ENCODE data around the gene TCTN3. TPM values are rescaled to one million over a fixed set of nuclear protein-coding genes. Genes with fewer than 3 reads are reported as not detected.

TCTN3 gene
- total RNA-seq, 1 donor from 2014 or later, result 54.3 TPM

DNA sequence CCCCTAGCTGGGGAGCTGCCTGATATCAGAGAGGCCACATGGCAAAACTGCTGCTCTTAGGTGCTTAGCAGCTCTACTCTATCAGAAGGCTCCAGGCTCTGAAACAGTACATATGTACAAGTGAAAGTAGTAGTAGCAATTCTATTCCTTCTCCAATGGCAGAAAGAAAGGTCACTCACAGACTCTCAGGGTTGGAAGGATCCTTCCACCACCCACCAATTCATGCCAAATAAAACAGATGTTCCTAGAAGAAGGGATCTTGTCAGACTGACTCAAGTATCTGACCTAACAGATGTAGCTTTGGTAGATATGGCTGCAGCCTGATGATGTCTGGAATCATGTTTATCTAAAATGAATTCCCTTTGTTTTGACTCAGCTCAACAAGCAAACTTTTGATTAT, 29.2 kb downstream of the TCTN3 start:
- Mint-ChIP-seq H3K9me3 (ENCODE audit: unreplicated experiment) (no peaks in the 10 kb centered on the region), H3K27me3 (ENCODE audit: unreplicated experiment) (peaks cover 4% of the 10 kb centered on the region), H3K4me3 (ENCODE audit: unreplicated experiment) (no peak overlapping the region), H3K4me1 (ENCODE audit: unreplicated experiment) (peaks cover 4% of the 10 kb centered on the region), H3K36me3 (ENCODE audit: low read depth, unreplicated experiment) (peaks cover 6% of the 10 kb centered on the region), H3K27ac (ENCODE audit: unreplicated experiment) (no peak overlapping the region)
- DNase-seq (ENCODE audit: low spot score), result no peak
- TF ChIP-seq, protein P1, sequence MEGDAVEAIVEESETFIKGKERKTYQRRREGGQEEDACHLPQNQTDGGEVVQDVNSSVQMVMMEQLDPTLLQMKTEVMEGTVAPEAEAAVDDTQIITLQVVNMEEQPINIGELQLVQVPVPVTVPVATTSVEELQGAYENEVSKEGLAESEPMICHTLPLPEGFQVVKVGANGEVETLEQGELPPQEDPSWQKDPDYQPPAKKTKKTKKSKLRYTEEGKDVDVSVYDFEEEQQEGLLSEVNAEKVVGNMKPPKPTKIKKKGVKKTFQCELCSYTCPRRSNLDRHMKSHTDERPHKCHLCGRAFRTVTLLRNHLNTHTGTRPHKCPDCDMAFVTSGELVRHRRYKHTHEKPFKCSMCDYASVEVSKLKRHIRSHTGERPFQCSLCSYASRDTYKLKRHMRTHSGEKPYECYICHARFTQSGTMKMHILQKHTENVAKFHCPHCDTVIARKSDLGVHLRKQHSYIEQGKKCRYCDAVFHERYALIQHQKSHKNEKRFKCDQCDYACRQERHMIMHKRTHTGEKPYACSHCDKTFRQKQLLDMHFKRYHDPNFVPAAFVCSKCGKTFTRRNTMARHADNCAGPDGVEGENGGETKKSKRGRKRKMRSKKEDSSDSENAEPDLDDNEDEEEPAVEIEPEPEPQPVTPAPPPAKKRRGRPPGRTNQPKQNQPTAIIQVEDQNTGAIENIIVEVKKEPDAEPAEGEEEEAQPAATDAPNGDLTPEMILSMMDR (IDR thresholded peaks at IDR 0.05; ENCODE audit: unreplicated experiment), result no peak

DNA sequence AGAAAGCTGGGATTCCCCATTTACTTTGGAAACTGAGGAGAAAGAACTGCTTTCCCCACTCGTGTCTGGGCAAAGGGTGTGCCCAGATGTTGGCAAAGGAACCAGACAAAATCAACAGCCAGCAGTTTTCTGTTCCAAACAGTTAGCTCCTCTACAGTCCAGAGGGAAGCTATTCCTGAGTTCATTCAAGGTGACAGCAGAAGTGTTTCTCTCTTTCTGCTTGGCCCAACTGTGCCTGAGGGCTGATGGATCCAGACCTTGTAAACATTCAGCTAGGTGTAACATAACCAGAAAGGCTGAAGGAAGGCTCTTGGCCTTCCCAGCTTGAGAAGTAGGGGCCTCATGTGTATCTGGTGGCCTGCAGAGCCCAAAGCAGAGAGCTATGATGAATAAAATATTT, 30.2 kb downstream of the TCTN3 start:
- no peak overlapping the region for H3K4me3 Mint-ChIP-seq (ENCODE audit: unreplicated experiment)
- H3K9me3 Mint-ChIP-seq (ENCODE audit: unreplicated experiment), result no peaks in the 10 kb centered on the region
- TF ChIP-seq, protein P1 (IDR thresholded peaks at IDR 0.05; ENCODE audit: unreplicated experiment), result no peak
- no peak overlapping the region for H3K27ac Mint-ChIP-seq (ENCODE audit: unreplicated experiment)
- DNase-seq (ENCODE audit: low spot score), result no peak
- H3K36me3 Mint-ChIP-seq (ENCODE audit: low read depth, unreplicated experiment), result peaks cover under 1% of the 10 kb centered on the region
- peaks cover 4% of the 10 kb centered on the region for H3K4me1 Mint-ChIP-seq (ENCODE audit: unreplicated experiment)
- H3K27me3 Mint-ChIP-seq (ENCODE audit: unreplicated experiment), result peaks cover 2% of the 10 kb centered on the region

DNA sequence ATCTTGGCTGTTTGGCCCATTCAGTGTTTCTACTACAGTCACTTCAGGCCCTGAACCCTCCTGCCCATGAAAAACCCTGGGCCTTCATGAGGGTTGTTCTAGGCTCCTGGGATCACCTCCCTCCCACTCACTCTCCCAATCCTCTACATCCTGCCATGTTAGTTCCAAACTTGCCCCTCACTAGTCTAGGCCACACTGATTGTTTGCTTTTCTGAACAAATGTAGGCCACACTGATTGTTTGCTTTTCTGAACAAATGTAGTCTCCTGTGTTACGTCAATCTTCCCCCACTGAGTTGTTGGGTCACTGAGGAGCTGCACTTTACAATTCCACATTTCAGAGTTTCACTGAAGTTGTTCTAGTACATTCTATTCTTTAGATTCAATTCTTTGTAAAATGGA, 31.9 kb downstream of the TCTN3 start:
- Mint-ChIP-seq H3K9me3 (ENCODE audit: unreplicated experiment) (no peaks in the 10 kb centered on the region), H3K4me1 (ENCODE audit: unreplicated experiment) (peaks cover 4% of the 10 kb centered on the region), H3K27ac (ENCODE audit: unreplicated experiment) (peak overlapping the region; percentile 14), H3K27me3 (ENCODE audit: unreplicated experiment) (peaks cover 2% of the 10 kb centered on the region), H3K36me3 (ENCODE audit: low read depth, unreplicated experiment) (no peaks in the 10 kb centered on the region), H3K4me3 (ENCODE audit: unreplicated experiment) (no peak overlapping the region)
- TF ChIP-seq, protein P1 (IDR thresholded peaks at IDR 0.05; ENCODE audit: unreplicated experiment), result no peak
- no peak for DNase-seq (ENCODE audit: low spot score)

- Mint-ChIP-seq H3K4me3 (ENCODE audit: unreplicated experiment) (no peak overlapping the region), H3K9me3 (ENCODE audit: unreplicated experiment) (no peaks in the 10 kb centered on the region), H3K27ac (ENCODE audit: unreplicated experiment) (no peak overlapping the region), H3K36me3 (ENCODE audit: low read depth, unreplicated experiment) (no peaks in the 10 kb centered on the region), H3K4me1 (ENCODE audit: unreplicated experiment) (peaks cover 10% of the 10 kb centered on the region), H3K27me3 (ENCODE audit: unreplicated experiment) (peaks cover 3% of the 10 kb centered on the region)
- no peak for DNase-seq (ENCODE audit: low spot score)
- TF ChIP-seq, protein P1 (IDR thresholded peaks at IDR 0.05; ENCODE audit: unreplicated experiment), result no peak
Measured at GRCh38 chr10:95660283-95660682, 33.4 kb downstream of the TCTN3 start.

- peaks cover 12% of the 10 kb centered on the region for H3K4me1 Mint-ChIP-seq (ENCODE audit: unreplicated experiment)
- no peaks in the 10 kb centered on the region for H3K9me3 Mint-ChIP-seq (ENCODE audit: unreplicated experiment)
- H3K4me3 Mint-ChIP-seq (ENCODE audit: unreplicated experiment), result peak overlapping the region; percentile 99
- H3K36me3 Mint-ChIP-seq (ENCODE audit: low read depth, unreplicated experiment), result peaks cover 12% of the 10 kb centered on the region
- DNase-seq (ENCODE audit: low spot score), result no peak
- TF ChIP-seq, protein P1 (IDR thresholded peaks at IDR 0.05; ENCODE audit: unreplicated experiment), result no peak
- H3K27me3 Mint-ChIP-seq (ENCODE audit: unreplicated experiment), result peaks cover 3% of the 10 kb centered on the region
- no peak overlapping the region for H3K27ac Mint-ChIP-seq (ENCODE audit: unreplicated experiment)
Measured at GRCh38 chr10:95657250-95657649, 36.5 kb downstream of the TCTN3 start.
